A673 (cell line): Measurements from ENCODE around the gene ZDHHC11B. TPM values are rescaled to one million over a fixed set of nuclear protein-coding genes. Genes with fewer than 3 reads are reported as not detected.
"Not testable (repeated sequence)": the region's sequence is repeated elsewhere in the genome, so short reads cannot be mapped to it uniquely, and the experiment has no call there.

Experiments
- BruUV-seq: library from RNA; stranded (reverse); fragments of 400-500 nt; replicated peaks from 2 replicates; lab custom pipeline; 2021; lab: Mats Ljungman, UMichigan
- CTCF ChIA-PET: fragments of 300-600 bp; sonication (Branson Sonifier 250); formaldehyde crosslinking; loops from one replicate; lab custom pipeline; 2022; ENCODE audit warnings: antibody characterized with exemption; lab: Charles Lee
- POLR2A ChIA-PET: fragments of 300-600 bp; sonication (Branson Sonifier 250); formaldehyde crosslinking; loops from one replicate; lab custom pipeline; 2022; ENCODE audit warnings: antibody characterized with exemption; ENCODE audit not compliant: low non-redundant PET; lab: Charles Lee
- DNase-seq: peaks from one replicate; pipeline ENCODE4 v3.0.0-alpha.2; 2015; ENCODE audit warnings: low spot score
- H3K27ac ChIP-seq: fragments of 200-600 bp; sonication (generic); 2 replicates; pipeline ENCODE4 v1.5.1; 2016; ENCODE audit warnings: mixed run types, low read depth, mild to moderate bottlenecking, mixed read lengths, antibody characterized with exemption, low read length; ENCODE audit not compliant: poor library complexity, severe bottlenecking
- H3K27me3 ChIP-seq: fragments of 200-600 bp; sonication (generic); replicated peaks from 2 replicates; pipeline ENCODE4 v1.6.1; 2017; ENCODE audit warnings: mixed run types, low read depth, mild to moderate bottlenecking, mixed read lengths, antibody characterized with exemption, low read length; ENCODE audit not compliant: insufficient read depth, poor library complexity
- H3K36me3 ChIP-seq: fragments of 200-600 bp; sonication (generic); 2 replicates; pipeline ENCODE4 v1.6.1; 2016; ENCODE audit warnings: mixed run types, mild to moderate bottlenecking, mixed read lengths, antibody characterized with exemption, low read length; ENCODE audit not compliant: insufficient read depth, poor library complexity, severe bottlenecking
- H3K4me1 ChIP-seq: fragments of 200-600 bp; sonication (generic); 2 replicates; pipeline ENCODE4 v1.6.1; 2017; ENCODE audit warnings: mixed run types, mild to moderate bottlenecking, mixed read lengths, antibody characterized with exemption, low read length; ENCODE audit not compliant: insufficient read depth, poor library complexity, severe bottlenecking
- H3K4me3 ChIP-seq: fragments of 200-600 bp; sonication (generic); 2 replicates; pipeline ENCODE4 v1.5.1; 2016; ENCODE audit warnings: low read depth, mixed run types, mild to moderate bottlenecking, mixed read lengths, low read length; ENCODE audit not compliant: poor library complexity, severe bottlenecking
- H3K9me3 ChIP-seq: fragments of 200-600 bp; sonication (generic); 2 replicates; pipeline ENCODE4 v1.6.1; 2016; ENCODE audit warnings: mixed run types, low read depth, mild to moderate bottlenecking, mixed read lengths, antibody characterized with exemption, low read length; ENCODE audit not compliant: poor library complexity, severe bottlenecking
- EZH2 ChIP-seq: fragments of 200-600 bp; sonication (generic); IDR thresholded peaks from 2 replicates; pipeline ENCODE4 v1.6.1; 2017; ENCODE audit warnings: borderline replicate concordance, low read depth, mild to moderate bottlenecking, mixed read lengths, antibody characterized with exemption, low read length; ENCODE audit not compliant: poor library complexity, severe bottlenecking
- intact Hi-C: fragments of 100-400 bp; cut with micrococcal nuclease; formaldehyde crosslinking; loops from one replicate; pipeline ENCODE4 v1.10.0; 2022; ENCODE audit not compliant: unreplicated experiment
- total RNA-seq: library from RNA; stranded (reverse); gene quantifications from 2 replicates; pipeline ENCODE4 v1.2.3, GENCODE V29; 2021
- TF ChIP-seq, protein P1 (sequence below): fragments of 300-800, 200-600 bp; sonication (generic); conservative IDR thresholded peaks from 2 replicates; pipeline ENCODE4 v1.5.1; 2017; ENCODE audit warnings: low read depth, mild to moderate bottlenecking, antibody characterized with exemption, low read length, moderate library complexity, mixed read lengths

Gene ZDHHC11B
- total RNA-seq, 1 experiment from 2014 or later = 1.3 TPM

DNA sequence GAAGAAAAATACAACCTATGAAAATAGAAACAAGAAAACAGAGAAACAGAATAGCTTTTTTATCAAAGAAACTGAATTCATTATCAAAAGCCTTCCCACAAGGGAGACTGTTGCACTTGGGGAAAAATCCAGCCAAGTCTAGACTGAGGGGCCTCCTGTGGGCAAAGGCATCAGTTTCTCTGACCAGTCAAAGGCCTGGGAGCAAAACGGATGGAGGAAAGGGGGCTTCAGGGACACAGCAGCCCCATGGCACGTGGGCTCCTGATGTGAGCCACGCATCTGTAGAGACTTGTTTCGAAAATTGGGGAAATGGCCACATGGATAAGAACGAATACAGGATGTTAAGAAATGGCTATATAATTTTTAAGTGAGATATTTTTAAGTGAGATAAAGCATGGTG lies 21.1 kb downstream of the ZDHHC11B start:
- DNase-seq = no peak
- no TSS peak for BruUV-seq
- intact Hi-C loops = no loop called here
- ChIA-PET CTCF (no interaction called here), POLR2A (no interaction called here)
- Histone ChIP-seq H3K9me3 (no peaks in the 10 kb centered on the region), H3K36me3 (no peaks in the 10 kb centered on the region), H3K4me1 (no peaks in the 10 kb centered on the region), H3K27me3 (no peaks in the 10 kb centered on the region), H3K4me3 (no peak overlapping the region), H3K27ac (no peak overlapping the region)
- TF ChIP-seq, protein P1, sequence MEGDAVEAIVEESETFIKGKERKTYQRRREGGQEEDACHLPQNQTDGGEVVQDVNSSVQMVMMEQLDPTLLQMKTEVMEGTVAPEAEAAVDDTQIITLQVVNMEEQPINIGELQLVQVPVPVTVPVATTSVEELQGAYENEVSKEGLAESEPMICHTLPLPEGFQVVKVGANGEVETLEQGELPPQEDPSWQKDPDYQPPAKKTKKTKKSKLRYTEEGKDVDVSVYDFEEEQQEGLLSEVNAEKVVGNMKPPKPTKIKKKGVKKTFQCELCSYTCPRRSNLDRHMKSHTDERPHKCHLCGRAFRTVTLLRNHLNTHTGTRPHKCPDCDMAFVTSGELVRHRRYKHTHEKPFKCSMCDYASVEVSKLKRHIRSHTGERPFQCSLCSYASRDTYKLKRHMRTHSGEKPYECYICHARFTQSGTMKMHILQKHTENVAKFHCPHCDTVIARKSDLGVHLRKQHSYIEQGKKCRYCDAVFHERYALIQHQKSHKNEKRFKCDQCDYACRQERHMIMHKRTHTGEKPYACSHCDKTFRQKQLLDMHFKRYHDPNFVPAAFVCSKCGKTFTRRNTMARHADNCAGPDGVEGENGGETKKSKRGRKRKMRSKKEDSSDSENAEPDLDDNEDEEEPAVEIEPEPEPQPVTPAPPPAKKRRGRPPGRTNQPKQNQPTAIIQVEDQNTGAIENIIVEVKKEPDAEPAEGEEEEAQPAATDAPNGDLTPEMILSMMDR = no peak
- no peak for TF ChIP-seq EZH2

DNA sequence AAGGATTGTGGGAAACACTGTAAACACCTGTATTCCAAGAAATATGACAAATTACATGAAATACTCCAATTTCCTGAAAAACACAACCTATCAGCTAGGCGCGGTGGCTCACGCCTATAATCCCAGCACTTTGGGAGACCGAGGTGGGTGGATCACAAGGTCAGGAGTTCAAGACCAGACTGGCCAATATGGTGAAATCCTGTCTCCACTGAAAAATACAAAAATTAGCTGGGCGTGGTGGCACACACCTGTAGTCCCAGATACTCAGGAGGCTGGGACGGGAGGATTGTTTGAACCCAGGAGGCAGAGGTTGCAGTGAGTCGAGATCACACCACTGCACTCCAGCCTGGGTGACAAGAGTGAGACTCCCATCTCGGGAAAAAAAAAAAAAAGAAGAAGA lies 21.5 kb downstream of the ZDHHC11B start:
- POLR2A ChIA-PET = interaction anchor here (0.6 kb wide), 1 partner anchor 127 kb away, joined by 3 read pairs; no protein-coding TSS in a partner anchor
- H3K4me1 ChIP-seq, H3K9me3 ChIP-seq, BruUV-seq, H3K36me3 ChIP-seq, H3K27me3 ChIP-seq, H3K27ac ChIP-seq, CTCF ChIA-PET, H3K4me3 ChIP-seq, DNase-seq, intact Hi-C loops: not testable (repeated sequence)

DNA sequence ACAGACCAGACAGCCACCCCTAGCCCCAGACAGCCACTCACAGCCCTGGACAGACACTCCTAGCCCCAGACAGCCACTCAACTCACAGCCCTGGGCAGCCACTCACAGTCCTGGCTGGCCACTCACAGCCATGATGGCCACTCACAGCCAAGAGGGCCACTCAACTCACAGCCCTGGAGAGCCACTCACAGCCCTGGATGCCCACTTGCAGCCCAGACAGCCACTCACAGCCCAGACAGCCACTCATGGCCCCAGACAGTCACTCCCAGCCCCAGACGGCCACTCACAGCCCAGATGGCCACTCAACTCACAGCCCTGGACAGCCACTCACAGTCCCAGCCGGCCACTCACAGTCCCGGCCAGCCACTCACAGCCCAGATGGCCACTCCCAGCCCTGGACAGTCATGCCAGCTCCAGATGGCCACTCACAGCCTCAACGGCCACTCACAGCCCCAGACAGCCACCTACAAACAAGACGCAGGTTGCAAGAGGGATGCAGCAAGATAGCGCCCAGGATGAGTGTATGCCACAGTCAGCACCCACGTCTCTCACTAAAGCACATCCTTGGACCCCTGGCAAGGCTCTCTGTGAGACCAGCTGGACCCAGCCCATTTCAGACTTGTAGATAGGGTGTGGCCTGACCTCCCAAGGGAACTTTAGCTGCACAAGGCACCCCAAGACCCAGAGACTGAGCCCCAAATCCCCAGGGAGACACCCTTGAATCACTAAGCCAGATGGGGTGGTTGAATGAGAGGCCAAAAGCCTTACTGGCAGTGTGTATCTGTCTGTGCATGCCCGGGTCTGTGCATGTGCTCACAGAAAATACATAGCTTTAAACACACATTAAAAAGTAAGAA lies 22.4 kb downstream of the ZDHHC11B start:
- Histone ChIP-seq H3K4me3 (no peak overlapping the region), H3K9me3 (no peaks in the 10 kb centered on the region), H3K27ac (no peak overlapping the region), H3K27me3 (no peaks in the 10 kb centered on the region), H3K4me1 (no peaks in the 10 kb centered on the region), H3K36me3 (no peaks in the 10 kb centered on the region)
- intact Hi-C loops = no loop called here
- BruUV-seq = no TSS peak
- TF ChIP-seq, protein P1 = no peak
- no peak for TF ChIP-seq EZH2
- CTCF ChIA-PET = no interaction called here
- POLR2A ChIA-PET = interaction anchor here (0.6 kb wide), 1 partner anchor 126 kb away, joined by 3 read pairs; no protein-coding TSS in a partner anchor
- no peak for DNase-seq
